Neutrophil (primary cell): ENCODE results near the gene CCDC91.

ENCODE experiments used
- H3K27ac ChIP-seq: fragments of 200-600 bp; sonication (generic); 2 replicates; pipeline ENCODE4 v1.5.1; 2016; ENCODE audit warnings: mild to moderate bottlenecking, moderate library complexity
- H3K27me3 ChIP-seq: fragments of 200-600 bp; sonication (generic); 2 replicates; pipeline ENCODE4 v1.6.0; 2016; ENCODE audit warnings: mild to moderate bottlenecking
- H3K36me3 ChIP-seq: fragments of 200-600 bp; sonication (generic); 2 replicates; pipeline ENCODE4 v1.5.1; 2017
- H3K4me1 ChIP-seq, 2 experiments: fragments of 200-600 bp in 1 of 2; sonication (generic) in 1 of 2; 1 replicate in 1 of 2; 2 replicates in 1 of 2; pipeline versions ENCODE4 v1.5.1 to v1.6.1; 2013 to 2016; ENCODE audit warnings: low read depth in 1 of 2, low read length in 1 of 2, mild to moderate bottlenecking in 1 of 2, moderate library complexity in 1 of 2; ENCODE audit not compliant: control insufficient read depth in 1 of 2, insufficient read depth in 1 of 2
- H3K4me3 ChIP-seq, 2 experiments: fragments of 200-600 bp in 1 of 2; sonication (generic) in 1 of 2; 1 replicate in 1 of 2; 2 replicates in 1 of 2; pipeline ENCODE4 v1.5.1; 2013 to 2016; ENCODE audit warnings: low read depth in 1 of 2, low read length in 1 of 2, mild to moderate bottlenecking in 1 of 2, moderate library complexity in 1 of 2
- H3K9me3 ChIP-seq: fragments of 200-600 bp; sonication (generic); 2 replicates; pipeline ENCODE4 v1.5.1; 2016
- CTCF ChIP-seq: fragments of 200-600 bp; sonication (generic); IDR thresholded peaks from 2 replicates; pipeline ENCODE4 v1.5.1; 2016; ENCODE audit warnings: antibody characterized with exemption

The CCDC91 gene

DNA sequence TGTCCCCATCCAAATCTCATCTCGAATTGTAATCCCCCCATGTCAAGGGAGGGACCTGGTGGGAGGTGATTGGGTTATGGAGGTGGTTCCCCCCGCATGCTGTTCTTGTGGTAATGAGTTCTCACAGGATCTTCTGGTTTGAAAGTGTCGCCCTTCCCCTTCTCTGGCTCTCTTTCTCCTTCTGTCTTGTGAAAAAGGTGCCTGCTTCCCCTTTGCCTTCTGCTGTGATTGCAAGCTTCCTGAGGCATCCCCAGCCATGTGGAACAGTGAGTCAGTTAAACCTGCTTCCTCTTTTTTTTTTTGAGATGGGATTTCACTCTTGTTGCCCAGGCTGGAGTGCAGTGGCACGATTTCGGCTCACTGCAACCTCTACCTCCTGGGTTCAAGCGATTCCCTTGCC lies 104.0 kb downstream of the CCDC91 start:
- Histone ChIP-seq H3K9me3 (no peaks in the 10 kb centered on the region), H3K4me3 (no peak overlapping the region), H3K4me1 (no peaks in the 10 kb centered on the region), H3K27me3 (no peaks in the 10 kb centered on the region), H3K36me3 (no peaks in the 10 kb centered on the region), H3K27ac (no peak overlapping the region)
- no peak for TF ChIP-seq CTCF

GRCh38 chr12:28296287-28296686 lies 106.0 kb downstream of the CCDC91 start:
- Histone ChIP-seq H3K27me3 (no peaks in the 10 kb centered on the region), H3K4me3 (no peak overlapping the region), H3K36me3 (no peaks in the 10 kb centered on the region), H3K27ac (no peak overlapping the region), H3K4me1 (no peaks in the 10 kb centered on the region), H3K9me3 (no peaks in the 10 kb centered on the region)
- no peak for TF ChIP-seq CTCF

DNA sequence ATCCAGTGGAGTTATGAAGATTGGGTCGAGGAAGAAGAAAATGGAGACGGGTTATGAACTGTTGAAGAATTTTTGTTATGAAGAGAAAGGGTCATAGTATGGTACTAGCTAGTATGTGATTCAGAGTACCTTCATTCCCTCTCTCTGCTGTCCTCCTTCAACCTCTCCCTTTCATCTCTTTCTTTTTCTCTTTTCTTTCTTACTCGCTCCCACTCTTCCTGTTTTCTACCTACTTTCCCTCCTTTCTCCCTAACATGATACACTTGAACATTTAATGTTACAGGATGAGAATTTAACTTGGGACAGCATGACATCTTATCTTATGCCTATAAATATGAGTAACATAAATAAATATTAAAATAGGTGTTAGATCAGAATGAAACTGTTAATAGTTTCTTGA lies 112.9 kb downstream of the CCDC91 start:
- no peaks in the 10 kb centered on the region for H3K4me1 ChIP-seq
- H3K9me3 ChIP-seq: no peaks in the 10 kb centered on the region
- no peaks in the 10 kb centered on the region for H3K27me3 ChIP-seq
- H3K4me3 ChIP-seq: no peak overlapping the region
- H3K27ac ChIP-seq: no peak overlapping the region
- H3K36me3 ChIP-seq: no peaks in the 10 kb centered on the region
- no peak for TF ChIP-seq CTCF

DNA sequence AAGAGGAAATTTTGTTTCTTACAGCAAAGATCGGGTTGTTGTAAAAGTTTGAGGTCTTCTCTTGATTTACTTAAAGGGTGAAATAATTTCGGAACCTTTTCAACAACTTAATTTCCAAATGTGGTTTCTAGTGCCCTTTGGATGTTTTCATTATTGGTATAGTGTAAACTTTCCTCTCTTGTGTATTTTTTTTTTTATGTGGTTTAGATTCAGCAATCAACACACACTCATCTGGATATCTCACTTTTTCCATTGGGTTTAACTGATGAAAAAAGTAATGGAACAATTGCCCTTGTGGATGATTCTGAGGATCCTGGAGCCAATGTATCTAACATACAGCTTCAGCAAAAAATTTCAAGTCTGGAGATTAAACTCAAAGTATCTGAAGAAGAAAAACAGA lies 116.3 kb downstream of the CCDC91 start:
- H3K9me3 ChIP-seq: no peaks in the 10 kb centered on the region
- no peaks in the 10 kb centered on the region for H3K27me3 ChIP-seq
- H3K27ac ChIP-seq: no peak overlapping the region
- TF ChIP-seq CTCF: no peak
- no peak overlapping the region for H3K4me3 ChIP-seq
- no peaks in the 10 kb centered on the region for H3K4me1 ChIP-seq
- H3K36me3 ChIP-seq: no peaks in the 10 kb centered on the region

DNA sequence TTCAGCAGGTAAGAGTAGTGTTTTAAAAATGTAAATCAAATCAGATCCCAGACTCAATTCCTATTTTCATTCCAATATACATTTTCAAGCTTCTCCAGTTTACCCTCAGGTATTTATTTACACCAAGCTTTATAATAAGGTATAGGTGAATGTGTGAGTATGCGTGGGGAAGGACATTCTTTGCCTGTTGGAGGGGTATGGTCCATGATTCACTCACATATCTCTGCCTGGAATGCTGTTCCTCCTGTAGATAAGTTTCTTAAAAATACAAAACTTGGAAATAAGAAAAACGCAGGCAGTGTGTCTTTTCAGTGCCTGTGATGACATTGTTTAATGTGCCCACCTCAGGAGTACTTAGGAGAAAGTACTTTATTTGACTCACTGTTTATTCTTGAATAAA lies 118.6 kb downstream of the CCDC91 start:
- Histone ChIP-seq H3K36me3 (no peaks in the 10 kb centered on the region), H3K4me3 (no peak overlapping the region), H3K27ac (no peak overlapping the region), H3K27me3 (no peaks in the 10 kb centered on the region), H3K9me3 (no peaks in the 10 kb centered on the region), H3K4me1 (no peaks in the 10 kb centered on the region)
- TF ChIP-seq CTCF: no peak

DNA sequence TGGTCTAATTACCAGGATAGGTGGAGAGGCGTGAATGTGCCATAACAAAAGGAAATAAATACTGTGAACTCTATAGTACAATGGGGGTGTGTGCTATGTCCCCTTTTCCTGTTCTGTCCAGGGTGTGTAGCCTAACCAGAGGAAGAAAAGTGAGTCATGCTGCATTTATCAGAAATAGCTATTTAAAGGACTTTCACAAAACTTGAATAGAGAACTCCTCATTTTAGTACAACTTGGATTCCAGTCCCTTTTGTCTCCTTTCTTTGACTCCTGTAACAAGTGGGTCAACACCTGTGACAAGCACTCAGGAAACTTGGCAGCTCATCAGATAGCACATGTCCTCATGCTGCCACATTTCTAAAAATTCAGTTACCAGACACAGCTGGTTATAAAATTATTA lies 123.4 kb downstream of the CCDC91 start:
- TF ChIP-seq CTCF: no peak
- H3K27ac ChIP-seq: no peak overlapping the region
- H3K9me3 ChIP-seq: no peaks in the 10 kb centered on the region
- no peaks in the 10 kb centered on the region for H3K27me3 ChIP-seq
- no peak overlapping the region for H3K4me3 ChIP-seq
- no peaks in the 10 kb centered on the region for H3K36me3 ChIP-seq
- H3K4me1 ChIP-seq: no peaks in the 10 kb centered on the region
